HEK293 (cell line): ENCODE results near the gene EOMES.

ENCODE experiments used
- CTCF ChIA-PET: fragments of 350-600 bp; formaldehyde crosslinking; extraction: SDS; loops from one replicate; lab custom pipeline; 2021; ENCODE audit warnings: antibody characterized with exemption; lab: Yijun Ruan, JAX
- POLR2A ChIA-PET: fragments of 300-600 bp; formaldehyde crosslinking; extraction: SDS; loops from one replicate; lab custom pipeline; 2020; ENCODE audit warnings: antibody characterized with exemption, inconsistent platforms; lab: Yijun Ruan, JAX
- H3K27ac ChIP-seq: fragments of 200-500 bp; sonication (Bioruptor generic); 2 replicates; pipeline ENCODE4 v1.5.1; 2014; ENCODE audit warnings: low read depth, low read length, control low read depth, inconsistent platforms; ENCODE audit errors: extremely low read depth
- H3K36me3 ChIP-seq, 2 experiments: fragments of 200-500 bp in 1 of 2; sonication (Bioruptor generic) in 1 of 2; 1 replicate in 1 of 2; 2 replicates in 1 of 2; pipeline ENCODE4 v1.5.1; 2014 to 2017; ENCODE audit warnings: inconsistent platforms in 2 of 2, low read length in 2 of 2; ENCODE audit not compliant: control insufficient read depth in 2 of 2, insufficient read depth in 1 of 2
- H3K4me1 ChIP-seq: fragments of 200-500 bp; sonication (Bioruptor generic); 2 replicates; pipeline ENCODE4 v1.5.1; 2014; ENCODE audit warnings: mild to moderate bottlenecking, low read length, inconsistent platforms; ENCODE audit not compliant: control insufficient read depth, insufficient read depth
- H3K4me3 ChIP-seq: 2 replicates; pipeline ENCODE4 v1.5.1; 2011; ENCODE audit warnings: low read depth, mild to moderate bottlenecking, control low read depth, low read length, moderate library complexity
- H3K9me3 ChIP-seq: fragments of 200-500 bp; sonication (Bioruptor generic); 2 replicates; pipeline ENCODE4 v1.5.1; 2014; ENCODE audit warnings: low read depth, low read length, inconsistent platforms; ENCODE audit not compliant: control insufficient read depth, insufficient read depth
- HOXD13 ChIP-seq: sonication (generic); formaldehyde crosslinking; IDR thresholded peaks from 2 replicates; pipeline ENCODE4 v1.8.0; 2022; ENCODE audit warnings: missing genetic modification reagents, borderline replicate concordance
- KLF9 ChIP-seq: fragments of 450-650 bp; formaldehyde crosslinking; IDR thresholded peaks from 2 replicates; pipeline ENCODE4 v1.5.1; 2016; ENCODE audit warnings: missing biosample characterization, missing genetic modification characterization, low read depth
- MEIS1 ChIP-seq: sonication (generic); formaldehyde crosslinking; IDR thresholded peaks from 2 replicates; pipeline ENCODE4 v1.8.1; 2022; ENCODE audit warnings: missing genetic modification reagents, mild to moderate bottlenecking, borderline replicate concordance
- MYNN ChIP-seq: fragments of 450-650 bp; formaldehyde crosslinking; IDR thresholded peaks from 2 replicates; pipeline ENCODE4 v1.5.1; 2016; ENCODE audit warnings: missing biosample characterization, missing genetic modification characterization, borderline replicate concordance
- PRDM1 ChIP-seq: fragments of 450-650 bp; formaldehyde crosslinking; IDR thresholded peaks from 2 replicates; pipeline ENCODE4; 2016; ENCODE audit warnings: missing biosample characterization, missing genetic modification characterization
- SCRT2 ChIP-seq: fragments of 450-650 bp; formaldehyde crosslinking; IDR thresholded peaks from 2 replicates; pipeline ENCODE4 v1.5.1; 2016; ENCODE audit warnings: missing biosample characterization, missing genetic modification characterization
- YY1 ChIP-seq: fragments of 450-650 bp; formaldehyde crosslinking; IDR thresholded peaks from 2 replicates; pipeline ENCODE4 v1.5.1; 2018; ENCODE audit warnings: missing biosample characterization, missing genetic modification characterization
- ZBTB20 ChIP-seq: fragments of 450-650 bp; formaldehyde crosslinking; IDR thresholded peaks from 2 replicates; pipeline ENCODE4 v1.5.1; 2016; ENCODE audit warnings: missing biosample characterization, missing genetic modification characterization
- ZBTB6 ChIP-seq: fragments of 450-650 bp; formaldehyde crosslinking; IDR thresholded peaks from 2 replicates; pipeline ENCODE4 v1.5.1; 2017; ENCODE audit warnings: missing biosample characterization, missing genetic modification characterization
- ZFHX2 ChIP-seq: fragments of 450-650 bp; formaldehyde crosslinking; conservative IDR thresholded peaks from 2 replicates; pipeline ENCODE4 v1.5.1; 2016; ENCODE audit warnings: missing biosample characterization, missing genetic modification characterization
- ZNF146 ChIP-seq: fragments of 450-650 bp; formaldehyde crosslinking; IDR thresholded peaks from 2 replicates; pipeline ENCODE4 v1.5.1; 2016; ENCODE audit warnings: missing biosample characterization, missing genetic modification characterization
- ZNF157 ChIP-seq: fragments of 450-650 bp; formaldehyde crosslinking; IDR thresholded peaks from 2 replicates; pipeline ENCODE4 v1.5.1; 2016; ENCODE audit warnings: missing biosample characterization, missing genetic modification characterization
- ZNF174 ChIP-seq: fragments of 450-650 bp; formaldehyde crosslinking; IDR thresholded peaks from 2 replicates; pipeline ENCODE4 v1.5.0; 2017; ENCODE audit warnings: missing biosample characterization, mild to moderate bottlenecking, missing genetic modification characterization
- ZNF202 ChIP-seq: fragments of 450-650 bp; formaldehyde crosslinking; IDR thresholded peaks from 2 replicates; pipeline ENCODE4 v1.5.1; 2016; ENCODE audit warnings: missing biosample characterization, missing genetic modification characterization, borderline replicate concordance
- ZNF24 ChIP-seq: fragments of 450-650 bp; formaldehyde crosslinking; IDR thresholded peaks from 2 replicates; pipeline ENCODE4 v1.5.1; 2016; ENCODE audit warnings: missing biosample characterization, missing genetic modification characterization
- ZNF311 ChIP-seq: fragments of 450-650 bp; formaldehyde crosslinking; IDR thresholded peaks from 2 replicates; pipeline ENCODE4 v1.5.1; 2017; ENCODE audit warnings: missing biosample characterization, missing genetic modification characterization, borderline replicate concordance
- ZNF335 ChIP-seq: fragments of 450-650 bp; formaldehyde crosslinking; conservative IDR thresholded peaks from 2 replicates; pipeline ENCODE4 v1.5.1; 2016; ENCODE audit warnings: missing biosample characterization, missing genetic modification characterization
- ZNF391 ChIP-seq: fragments of 450-650 bp; formaldehyde crosslinking; IDR thresholded peaks from 2 replicates; pipeline ENCODE4 v1.5.1; 2016; ENCODE audit warnings: low read depth, missing biosample characterization, missing genetic modification characterization, borderline replicate concordance
- ZNF510 ChIP-seq: fragments of 450-650 bp; formaldehyde crosslinking; IDR thresholded peaks from 2 replicates; pipeline ENCODE4 v1.5.1; 2018; ENCODE audit warnings: mild to moderate bottlenecking, missing genetic modification characterization, missing biosample characterization; ENCODE audit not compliant: insufficient replicate concordance
- ZNF530 ChIP-seq: fragments of 450-650 bp; formaldehyde crosslinking; IDR thresholded peaks from 2 replicates; pipeline ENCODE4 v1.5.1; 2016; ENCODE audit warnings: low read depth, missing biosample characterization, missing genetic modification characterization
- ZNF560 ChIP-seq: fragments of 450-650 bp; formaldehyde crosslinking; IDR thresholded peaks from 2 replicates; pipeline ENCODE4 v1.5.1; 2017; ENCODE audit warnings: missing biosample characterization, missing genetic modification characterization, borderline replicate concordance
- ZNF629 ChIP-seq: fragments of 450-650 bp; formaldehyde crosslinking; IDR thresholded peaks from 2 replicates; pipeline ENCODE4 v1.5.1; 2017; ENCODE audit warnings: missing biosample characterization, missing genetic modification characterization
- ZNF670 ChIP-seq: fragments of 450-650 bp; formaldehyde crosslinking; IDR thresholded peaks from 2 replicates; pipeline ENCODE4 v1.5.1; 2016; ENCODE audit warnings: missing biosample characterization, missing genetic modification characterization, low read depth
- ZSCAN16 ChIP-seq: fragments of 450-650 bp; formaldehyde crosslinking; IDR thresholded peaks from 2 replicates; pipeline ENCODE4 v1.5.1; 2016; ENCODE audit warnings: missing biosample characterization, missing genetic modification characterization
- TF ChIP-seq, protein P1 (sequence below): fragments of 450-650 bp; formaldehyde crosslinking; IDR thresholded peaks from 2 replicates; pipeline ENCODE4 v1.5.1; 2016; ENCODE audit warnings: missing biosample characterization, missing genetic modification characterization, borderline replicate concordance
- TF ChIP-seq, protein P2 (sequence below): fragments of 450-650 bp; formaldehyde crosslinking; IDR thresholded peaks from 2 replicates; pipeline ENCODE4 v1.5.1; 2016; ENCODE audit warnings: missing biosample characterization, missing genetic modification characterization, low read depth
- TF ChIP-seq, protein P3 (sequence below): fragments of 450-650 bp; formaldehyde crosslinking; IDR thresholded peaks from 2 replicates; pipeline ENCODE4 v1.5.1; 2016; ENCODE audit warnings: missing biosample characterization, missing genetic modification characterization
- TF ChIP-seq, protein P4 (sequence below): fragments of 450-650 bp; formaldehyde crosslinking; IDR thresholded peaks from 2 replicates; pipeline ENCODE4 v1.5.1; 2016; ENCODE audit warnings: missing biosample characterization, missing genetic modification characterization

EOMES gene

GRCh38 chr3:27729748-27730611, 7.9 kb upstream of the EOMES start:
- ChIA-PET POLR2A (no interaction called here), CTCF (no interaction called here)
- Histone ChIP-seq H3K9me3 (no peaks in the 10 kb centered on the region), H3K4me3 (peak overlapping the region; percentile 31), H3K4me1 (no peaks in the 10 kb centered on the region), H3K36me3 (no peaks in the 10 kb centered on the region), H3K27ac (no peak overlapping the region)
- TF ChIP-seq ZSCAN16 (tag by site-specific recombination) (no peak), ZNF202 (tag by site-specific recombination) (no peak), ZNF629 (tag by site-specific recombination) (no peak), ZNF670 (no peak), YY1 (tag by site-specific recombination) (no peak), ZNF24 (tag by site-specific recombination) (no peak), ZNF311 (tag by site-specific recombination) (no peak), ZNF530 (tag by site-specific recombination) (no peak), ZNF510 (tag by site-specific recombination) (no peak), ZNF146 (no peak), SCRT2 (tag by site-specific recombination) (no peak), ZNF560 (tag by site-specific recombination) (no peak), KLF9 (tag by site-specific recombination) (no peak), ZBTB20 (tag by site-specific recombination) (peak; percentile 75; the same call in 1 of the 2 replicates), ZNF335 (peak; percentile 82), MYNN (tag by site-specific recombination) (no peak), ZFHX2 (peak; percentile 39; the same call in 1 of the 2 replicates), ZBTB6 (tag by site-specific recombination) (no peak), HOXD13 (no peak), ZNF174 (tag by site-specific recombination) (no peak), ZNF391 (tag by site-specific recombination) (no peak), MEIS1 (CRISPR knock-in tag) (no peak), PRDM1 (tag by site-specific recombination) (no peak), ZNF157 (tag by site-specific recombination) (no peak)
- TF ChIP-seq, protein P1, sequence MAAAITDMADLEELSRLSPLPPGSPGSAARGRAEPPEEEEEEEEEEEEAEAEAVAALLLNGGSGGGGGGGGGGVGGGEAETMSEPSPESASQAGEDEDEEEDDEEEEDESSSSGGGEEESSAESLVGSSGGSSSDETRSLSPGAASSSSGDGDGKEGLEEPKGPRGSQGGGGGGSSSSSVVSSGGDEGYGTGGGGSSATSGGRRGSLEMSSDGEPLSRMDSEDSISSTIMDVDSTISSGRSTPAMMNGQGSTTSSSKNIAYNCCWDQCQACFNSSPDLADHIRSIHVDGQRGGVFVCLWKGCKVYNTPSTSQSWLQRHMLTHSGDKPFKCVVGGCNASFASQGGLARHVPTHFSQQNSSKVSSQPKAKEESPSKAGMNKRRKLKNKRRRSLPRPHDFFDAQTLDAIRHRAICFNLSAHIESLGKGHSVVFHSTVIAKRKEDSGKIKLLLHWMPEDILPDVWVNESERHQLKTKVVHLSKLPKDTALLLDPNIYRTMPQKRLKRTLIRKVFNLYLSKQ (tag by site-specific recombination): no peak
- TF ChIP-seq, protein P2, sequence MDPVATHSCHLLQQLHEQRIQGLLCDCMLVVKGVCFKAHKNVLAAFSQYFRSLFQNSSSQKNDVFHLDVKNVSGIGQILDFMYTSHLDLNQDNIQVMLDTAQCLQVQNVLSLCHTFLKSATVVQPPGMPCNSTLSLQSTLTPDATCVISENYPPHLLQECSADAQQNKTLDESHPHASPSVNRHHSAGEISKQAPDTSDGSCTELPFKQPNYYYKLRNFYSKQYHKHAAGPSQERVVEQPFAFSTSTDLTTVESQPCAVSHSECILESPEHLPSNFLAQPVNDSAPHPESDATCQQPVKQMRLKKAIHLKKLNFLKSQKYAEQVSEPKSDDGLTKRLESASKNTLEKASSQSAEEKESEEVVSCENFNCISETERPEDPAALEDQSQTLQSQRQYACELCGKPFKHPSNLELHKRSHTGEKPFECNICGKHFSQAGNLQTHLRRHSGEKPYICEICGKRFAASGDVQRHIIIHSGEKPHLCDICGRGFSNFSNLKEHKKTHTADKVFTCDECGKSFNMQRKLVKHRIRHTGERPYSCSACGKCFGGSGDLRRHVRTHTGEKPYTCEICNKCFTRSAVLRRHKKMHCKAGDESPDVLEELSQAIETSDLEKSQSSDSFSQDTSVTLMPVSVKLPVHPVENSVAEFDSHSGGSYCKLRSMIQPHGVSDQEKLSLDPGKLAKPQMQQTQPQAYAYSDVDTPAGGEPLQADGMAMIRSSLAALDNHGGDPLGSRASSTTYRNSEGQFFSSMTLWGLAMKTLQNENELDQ (tag by site-specific recombination): no peak
- TF ChIP-seq, protein P3, sequence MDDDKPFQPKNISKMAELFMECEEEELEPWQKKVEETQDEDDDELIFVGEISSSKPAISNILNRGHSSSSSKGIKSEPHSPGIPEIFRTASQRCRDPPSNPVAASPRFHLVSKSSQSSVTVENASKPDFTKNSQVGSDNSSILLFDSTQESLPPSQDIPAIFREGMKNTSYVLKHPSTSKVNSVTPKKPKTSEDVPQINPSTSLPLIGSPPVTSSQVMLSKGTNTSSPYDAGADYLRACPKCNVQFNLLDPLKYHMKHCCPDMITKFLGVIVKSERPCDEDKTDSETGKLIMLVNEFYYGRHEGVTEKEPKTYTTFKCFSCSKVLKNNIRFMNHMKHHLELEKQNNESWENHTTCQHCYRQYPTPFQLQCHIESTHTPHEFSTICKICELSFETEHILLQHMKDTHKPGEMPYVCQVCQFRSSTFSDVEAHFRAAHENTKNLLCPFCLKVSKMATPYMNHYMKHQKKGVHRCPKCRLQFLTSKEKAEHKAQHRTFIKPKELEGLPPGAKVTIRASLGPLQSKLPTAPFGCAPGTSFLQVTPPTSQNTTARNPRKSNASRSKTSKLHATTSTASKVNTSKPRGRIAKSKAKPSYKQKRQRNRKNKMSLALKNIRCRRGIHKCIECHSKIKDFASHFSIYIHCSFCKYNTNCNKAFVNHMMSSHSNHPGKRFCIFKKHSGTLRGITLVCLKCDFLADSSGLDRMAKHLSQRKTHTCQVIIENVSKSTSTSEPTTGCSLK (tag by site-specific recombination): no peak
- TF ChIP-seq, protein P4, sequence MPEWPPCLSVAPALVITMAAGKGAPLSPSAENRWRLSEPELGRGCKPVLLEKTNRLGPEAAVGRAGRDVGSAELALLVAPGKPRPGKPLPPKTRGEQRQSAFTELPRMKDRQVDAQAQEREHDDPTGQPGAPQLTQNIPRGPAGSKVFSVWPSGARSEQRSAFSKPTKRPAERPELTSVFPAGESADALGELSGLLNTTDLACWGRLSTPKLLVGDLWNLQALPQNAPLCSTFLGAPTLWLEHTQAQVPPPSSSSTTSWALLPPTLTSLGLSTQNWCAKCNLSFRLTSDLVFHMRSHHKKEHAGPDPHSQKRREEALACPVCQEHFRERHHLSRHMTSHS (tag by site-specific recombination): no peak
